ENCODE measurements around the gene TUBG1. TPM values are rescaled to one million over a fixed set of nuclear protein-coding genes. Genes with fewer than 3 reads are reported as not detected.
"Not testable (repeated sequence)": the region's sequence is repeated elsewhere in the genome, so short reads cannot be mapped to it uniquely, and the experiment has no call there.

The TUBG1 gene
- total RNA-seq, 4 donors from 2014 or later: 30.6 to 89.0 (median 55.0) TPM

DNA sequence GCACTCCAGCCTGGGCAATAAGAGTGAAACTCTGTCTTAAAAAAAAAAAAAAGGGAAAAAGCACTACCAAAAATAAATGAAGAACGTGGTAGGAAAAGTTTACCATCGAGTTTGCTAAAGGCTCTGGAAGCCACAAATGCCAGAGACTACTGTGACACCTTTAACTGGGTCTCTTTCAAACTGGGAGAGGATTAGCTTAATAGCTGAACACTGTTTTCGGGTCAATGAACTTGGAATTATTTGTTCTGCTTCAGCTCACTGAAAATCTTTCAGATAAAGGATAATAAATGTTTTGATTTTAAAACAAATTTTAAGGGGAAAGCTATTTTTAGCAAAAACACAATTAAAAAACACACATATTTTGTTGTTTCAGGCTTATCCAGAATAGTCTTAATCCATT lies 1.7 kb upstream of the TUBG1 start:
- Histone ChIP-seq H3K36me3 (peaks cover 11 to 17% (median 14%) of the 10 kb centered on the region in 4 donors), H3K27ac (replicated peaks in 1 of 4) (peak overlapping the region in 2 of 4 donors; percentile 89 to 93), H3K4me3 (peak overlapping the region; percentile 72 to 97 (median 86)), H3K4me1 (peaks cover 31 to 59% (median 56%) of the 10 kb centered on the region in 4 donors), H3K27me3 (no peaks in the 10 kb centered on the region), H3K9me3 (no peaks in the 10 kb centered on the region)
- WGBS: 25% methylated on average over 3 of the region's 3 CpGs
- TF ChIP-seq, protein P1, sequence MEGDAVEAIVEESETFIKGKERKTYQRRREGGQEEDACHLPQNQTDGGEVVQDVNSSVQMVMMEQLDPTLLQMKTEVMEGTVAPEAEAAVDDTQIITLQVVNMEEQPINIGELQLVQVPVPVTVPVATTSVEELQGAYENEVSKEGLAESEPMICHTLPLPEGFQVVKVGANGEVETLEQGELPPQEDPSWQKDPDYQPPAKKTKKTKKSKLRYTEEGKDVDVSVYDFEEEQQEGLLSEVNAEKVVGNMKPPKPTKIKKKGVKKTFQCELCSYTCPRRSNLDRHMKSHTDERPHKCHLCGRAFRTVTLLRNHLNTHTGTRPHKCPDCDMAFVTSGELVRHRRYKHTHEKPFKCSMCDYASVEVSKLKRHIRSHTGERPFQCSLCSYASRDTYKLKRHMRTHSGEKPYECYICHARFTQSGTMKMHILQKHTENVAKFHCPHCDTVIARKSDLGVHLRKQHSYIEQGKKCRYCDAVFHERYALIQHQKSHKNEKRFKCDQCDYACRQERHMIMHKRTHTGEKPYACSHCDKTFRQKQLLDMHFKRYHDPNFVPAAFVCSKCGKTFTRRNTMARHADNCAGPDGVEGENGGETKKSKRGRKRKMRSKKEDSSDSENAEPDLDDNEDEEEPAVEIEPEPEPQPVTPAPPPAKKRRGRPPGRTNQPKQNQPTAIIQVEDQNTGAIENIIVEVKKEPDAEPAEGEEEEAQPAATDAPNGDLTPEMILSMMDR (IDR thresholded peaks at IDR 0.05): no peak
- TF ChIP-seq POLR2A (IDR thresholded peaks at IDR 0.05; ENCODE audit: low read depth) (no peak), POLR2AphosphoS5 (IDR thresholded peaks at IDR 0.05) (no peak), EP300 (IDR thresholded peaks at IDR 0.05) (no peak)
- intact Hi-C loops (cut with DNase I): loop anchor here (2.0 kb wide), 1 partner anchor 71 kb away; no protein-coding TSS in a partner anchor
- DNase-seq (ENCODE audit: extremely low spot score): no peak

DNA sequence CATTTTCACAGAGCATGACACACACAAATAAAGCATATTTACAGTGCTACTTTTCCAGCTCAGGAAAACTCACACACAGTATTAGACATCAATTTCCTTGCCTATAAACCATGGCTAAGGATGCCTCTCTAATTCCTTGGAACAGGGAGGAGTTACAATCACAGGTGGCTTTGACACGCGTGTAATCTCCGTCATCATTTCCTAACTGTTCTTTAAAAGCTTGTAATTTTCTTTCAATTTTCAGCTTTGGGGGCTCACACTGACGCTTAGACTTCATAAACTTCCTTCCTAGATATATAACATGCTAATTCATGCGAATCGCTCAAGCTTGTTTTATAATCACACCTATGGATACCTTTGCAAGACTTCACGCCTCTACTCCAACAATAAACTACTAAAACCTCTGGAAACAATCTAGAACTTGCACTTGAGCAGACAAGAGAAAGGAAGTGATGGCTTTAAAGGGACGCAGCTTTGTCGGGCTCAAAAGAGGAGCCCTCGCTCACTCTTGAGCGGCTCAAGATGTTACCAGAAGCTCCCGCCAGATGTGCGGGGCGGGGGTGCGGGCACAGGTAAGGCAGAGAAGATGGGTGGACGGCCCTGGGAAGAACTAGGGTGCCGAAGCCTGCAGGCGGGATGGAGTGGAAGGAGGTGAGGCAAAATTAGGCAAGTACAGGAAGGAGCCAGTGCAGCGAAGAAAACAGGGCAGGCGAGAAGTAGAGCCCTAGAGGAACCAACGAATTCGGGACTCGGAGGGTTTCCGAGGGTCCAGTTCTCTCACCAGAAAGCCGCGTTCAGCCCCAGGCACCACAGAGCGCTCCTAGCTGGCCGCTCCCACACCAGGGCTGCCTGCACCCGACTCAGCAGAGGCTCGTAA lies 940 bp upstream of the TUBG1 start:
- H3K27me3 ChIP-seq: no peaks in the 10 kb centered on the region
- intact Hi-C loops (cut with DNase I): loop anchor here (2.0 kb wide), 1 partner anchor 70 kb away; no protein-coding TSS in a partner anchor
- peak overlapping the region; percentile 72 to 97 (median 86) for H3K4me3 ChIP-seq
- H3K4me1 ChIP-seq: peaks cover 31 to 59% (median 54%) of the 10 kb centered on the region in 4 donors
- peaks cover 17 to 20% (median 20%) of the 10 kb centered on the region in 4 donors for H3K36me3 ChIP-seq
- H3K27ac ChIP-seq (replicated peaks in 1 of 4): peak overlapping the region; percentile 89 to 95 (median 94)
- under 1% methylated on average over 27 of the region's 30 CpGs for WGBS
- DNase-seq (ENCODE audit: extremely low spot score): no peak
- TF ChIP-seq POLR2AphosphoS5 (IDR thresholded peaks at IDR 0.05) (no peak), POLR2A (IDR thresholded peaks at IDR 0.05; ENCODE audit: low read depth) (no peak), EP300 (IDR thresholded peaks at IDR 0.05) (no peak)
- TF ChIP-seq, protein P1 (IDR thresholded peaks at IDR 0.05): no peak
- H3K9me3 ChIP-seq: no peaks in the 10 kb centered on the region

DNA sequence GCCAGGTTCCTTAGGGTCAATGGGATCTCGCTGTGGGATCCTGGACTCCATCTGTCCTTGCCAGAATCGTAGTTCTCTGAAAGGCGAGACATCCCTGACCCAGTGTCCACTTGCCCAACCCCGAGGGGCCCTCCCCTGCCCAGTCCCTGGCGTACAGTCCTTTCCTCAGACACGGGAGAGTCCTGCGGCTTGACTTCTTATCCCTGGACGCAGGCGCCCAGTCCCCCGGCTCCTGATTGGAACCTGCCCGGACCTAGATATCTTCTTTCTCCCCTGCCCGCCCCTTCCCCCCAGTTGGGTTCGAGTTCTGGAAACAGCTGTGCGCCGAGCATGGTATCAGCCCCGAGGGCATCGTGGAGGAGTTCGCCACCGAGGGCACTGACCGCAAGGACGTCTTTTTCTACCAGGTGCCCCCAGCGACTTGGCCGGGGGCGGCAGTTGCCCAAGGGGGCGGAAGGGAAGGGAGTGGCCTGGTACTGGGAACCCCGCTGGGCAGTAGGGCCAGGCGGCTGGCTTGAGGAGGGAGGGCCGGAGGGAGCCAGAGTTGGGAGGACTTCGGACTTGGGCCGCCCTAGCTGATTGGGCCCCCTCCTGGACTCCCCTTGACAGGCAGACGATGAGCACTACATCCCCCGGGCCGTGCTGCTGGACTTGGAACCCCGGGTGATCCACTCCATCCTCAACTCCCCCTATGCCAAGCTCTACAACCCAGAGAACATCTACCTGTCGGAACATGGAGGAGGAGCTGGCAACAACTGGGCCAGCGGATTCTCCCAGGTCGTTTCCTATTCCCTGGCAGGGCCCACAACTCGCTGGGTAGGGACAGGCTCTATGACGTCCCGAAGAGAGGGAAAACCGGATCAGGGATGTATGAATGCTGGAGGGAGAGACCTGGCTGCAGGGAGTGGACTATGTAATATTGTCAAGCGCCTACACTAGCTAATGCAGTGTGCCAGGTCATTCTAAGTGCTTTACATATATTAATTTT lies 625 bp downstream of the TUBG1 start:
- H3K36me3 ChIP-seq: peaks cover 33 to 35% (median 34%) of the 10 kb centered on the region in 4 donors
- peak overlapping the region; percentile 89 to 95 (median 92) for H3K27ac ChIP-seq (replicated peaks in 1 of 4)
- 22% methylated on average over 15 of the region's 42 CpGs for WGBS
- H3K4me3 ChIP-seq: peak overlapping the region; percentile 72 to 97 (median 86)
- peaks cover 31 to 47% (median 45%) of the 10 kb centered on the region in 4 donors for H3K4me1 ChIP-seq
- not testable (repeated sequence) for DNase-seq (ENCODE audit: extremely low spot score); H3K9me3 ChIP-seq; H3K27me3 ChIP-seq
- intact Hi-C loops (cut with DNase I): loop anchor here (2.0 to 5.0 kb wide), 2 partner anchors 47 to 69 kb away; partner anchors contain the start of gene TUBG2

DNA sequence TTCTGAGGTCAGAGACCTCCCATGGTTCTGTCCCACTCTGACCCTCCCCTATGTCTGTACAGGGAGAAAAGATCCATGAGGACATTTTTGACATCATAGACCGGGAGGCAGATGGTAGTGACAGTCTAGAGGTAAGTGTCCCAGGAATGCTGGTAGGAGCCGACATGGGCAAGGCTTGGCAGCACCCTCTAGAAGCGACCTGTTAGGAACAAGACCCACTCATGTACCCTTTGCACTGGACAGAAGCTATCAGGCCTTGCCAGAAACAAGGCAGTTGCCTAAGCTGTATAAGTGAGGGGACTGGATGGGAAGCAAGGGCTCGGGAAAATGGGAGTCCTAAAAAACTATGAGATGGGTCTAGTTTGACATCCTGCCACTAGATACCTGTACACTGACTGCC lies 2.5 kb downstream of the TUBG1 start:
- peaks cover 18 to 28% (median 26%) of the 10 kb centered on the region in 4 donors for H3K4me1 ChIP-seq
- no peak for TF ChIP-seq EP300 (IDR thresholded peaks at IDR 0.05)
- TF ChIP-seq, protein P1 (IDR thresholded peaks at IDR 0.05): no peak
- no peak for TF ChIP-seq POLR2A (IDR thresholded peaks at IDR 0.05; ENCODE audit: low read depth)
- no peak for TF ChIP-seq POLR2AphosphoS5 (IDR thresholded peaks at IDR 0.05)
- WGBS: 100% methylated on average over 4 of the region's 4 CpGs
- no peak overlapping the region for H3K4me3 ChIP-seq
- no peak overlapping the region for H3K27ac ChIP-seq (replicated peaks in 1 of 4)
- H3K27me3 ChIP-seq: no peaks in the 10 kb centered on the region
- H3K9me3 ChIP-seq: no peaks in the 10 kb centered on the region
- intact Hi-C loops (cut with DNase I): loop anchor here (5.0 kb wide), 1 partner anchor 45 kb away; the partner anchor contains the start of gene TUBG2
- peaks cover 38 to 48% (median 45%) of the 10 kb centered on the region in 4 donors for H3K36me3 ChIP-seq
- DNase-seq (ENCODE audit: extremely low spot score): no peak
